ENCODE data around the gene COQ9.

The COQ9 gene

GRCh38 chr16:57501492-57501891 is 54.2 kb downstream of the COQ9 start:
- H3K4me3 ChIP-seq (ENCODE audit: low read depth, low read length): no peak overlapping the region
- DNase-seq (ENCODE audit: low read depth): no peak
- TF ChIP-seq POLR2A (IDR thresholded peaks at IDR 0.05; ENCODE audit: extremely low read depth, insufficient read length) (no peak), CTCF (IDR thresholded peaks at IDR 0.05; ENCODE audit: low read depth, low read length) (no peak), MYC (IDR thresholded peaks at IDR 0.05; ENCODE audit: low read depth, low read length) (no peak), MAX (IDR thresholded peaks at IDR 0.05; ENCODE audit: low read depth, low read length) (no peak)

- H3K4me3 ChIP-seq (ENCODE audit: low read depth, low read length): no peak overlapping the region
- TF ChIP-seq MAX (IDR thresholded peaks at IDR 0.05; ENCODE audit: low read depth, low read length) (no peak), CTCF (IDR thresholded peaks at IDR 0.05; ENCODE audit: low read depth, low read length) (no peak), POLR2A (IDR thresholded peaks at IDR 0.05; ENCODE audit: extremely low read depth, insufficient read length) (no peak), MYC (IDR thresholded peaks at IDR 0.05; ENCODE audit: low read depth, low read length) (no peak)
- DNase-seq (ENCODE audit: low read depth): no peak
Measured at GRCh38 chr16:57502048-57502775, 54.9 kb downstream of the COQ9 start.

GRCh38 chr16:57503366-57503765 is 56.1 kb downstream of the COQ9 start:
- DNase-seq (ENCODE audit: low read depth): no peak
- TF ChIP-seq MAX (IDR thresholded peaks at IDR 0.05; ENCODE audit: low read depth, low read length) (no peak), POLR2A (IDR thresholded peaks at IDR 0.05; ENCODE audit: extremely low read depth, insufficient read length) (no peak)
- no peak overlapping the region for H3K4me3 ChIP-seq (ENCODE audit: low read depth, low read length)

- H3K4me3 ChIP-seq (ENCODE audit: low read depth, low read length): no peak overlapping the region
- DNase-seq (ENCODE audit: low read depth): no peak
- TF ChIP-seq CTCF (IDR thresholded peaks at IDR 0.05; ENCODE audit: low read depth, low read length) (no peak), MYC (IDR thresholded peaks at IDR 0.05; ENCODE audit: low read depth, low read length) (no peak), MAX (IDR thresholded peaks at IDR 0.05; ENCODE audit: low read depth, low read length) (no peak), POLR2A (IDR thresholded peaks at IDR 0.05; ENCODE audit: extremely low read depth, insufficient read length) (no peak)
Measured at GRCh38 chr16:57504001-57504400, 56.7 kb downstream of the COQ9 start.

GRCh38 chr16:57504491-57504890 is 57.2 kb downstream of the COQ9 start:
- TF ChIP-seq MAX (IDR thresholded peaks at IDR 0.05; ENCODE audit: low read depth, low read length): no peak
- TF ChIP-seq POLR2A (IDR thresholded peaks at IDR 0.05; ENCODE audit: extremely low read depth, insufficient read length): no peak
- no peak for TF ChIP-seq CTCF (IDR thresholded peaks at IDR 0.05; ENCODE audit: low read depth, low read length)
- DNase-seq (ENCODE audit: low read depth): no peak

GRCh38 chr16:57505169-57505568 is 57.9 kb downstream of the COQ9 start:
- DNase-seq (ENCODE audit: low read depth): no peak
- TF ChIP-seq MAX (IDR thresholded peaks at IDR 0.05; ENCODE audit: low read depth, low read length) (no peak), POLR2A (IDR thresholded peaks at IDR 0.05; ENCODE audit: extremely low read depth, insufficient read length) (no peak), MYC (IDR thresholded peaks at IDR 0.05; ENCODE audit: low read depth, low read length) (no peak), CTCF (IDR thresholded peaks at IDR 0.05; ENCODE audit: low read depth, low read length) (no peak)

More at GRCh38 chr16:57504491-57504890, 57.2 kb downstream of the COQ9 start:
- no peak overlapping the region for H3K4me3 ChIP-seq (ENCODE audit: low read depth, low read length)

More at GRCh38 chr16:57505169-57505568, 57.9 kb downstream of the COQ9 start:
- no peak overlapping the region for H3K4me3 ChIP-seq (ENCODE audit: low read depth, low read length)
